Gastrocnemius medialis (tissue), 4 donors: ENCODE results near the gene MS4A4E. TPM values are rescaled to one million over a fixed set of nuclear protein-coding genes. Genes with fewer than 3 reads are reported as not detected.

Source experiments
- ATAC-seq, 2 donors: fragments of 150-250 bp; one replicate each; pipeline ENCODE4 v1.9.1; 2016
- DNase-seq, 2 donors: peaks; one replicate each; pipeline ENCODE4 v3.0.0-alpha.2; 2019
- H3K27ac ChIP-seq, 4 donors: fragments of 200-600 bp; sonication (generic); 1 replicate in 1 of 4; 2 replicates in 3 of 4; pipeline ENCODE4 v1.5.1; 2016 to 2018; ENCODE audit warnings: mild to moderate bottlenecking in 2 of 4, moderate library complexity in 1 of 4
- H3K27me3 ChIP-seq, 3 donors: fragments of 200-600 bp; sonication (generic) in 2 of 3; 1 replicate in 1 of 3; 2 replicates in 2 of 3; pipeline versions ENCODE4 v1.5.1 to v1.6.0; 2016 to 2019; ENCODE audit warnings: mild to moderate bottlenecking in 1 of 3, moderate library complexity in 1 of 3
- H3K36me3 ChIP-seq, 2 donors: fragments of 200-600 bp; sonication (generic) in 1 of 2; one replicate each; pipeline ENCODE4 v1.5.1; 2017 to 2018
- H3K4me1 ChIP-seq, 2 donors: fragments of 200-600 bp; sonication (generic) in 1 of 2; one replicate each; pipeline ENCODE4 v1.5.1; 2016 to 2017; ENCODE audit warnings: mild to moderate bottlenecking in 2 of 2
- H3K4me3 ChIP-seq, 4 donors: fragments of 200-600 bp; sonication (generic) in 3 of 4; 1 replicate in 1 of 4; 2 replicates in 3 of 4; pipeline ENCODE4 v1.5.1; 2016 to 2019; ENCODE audit warnings: mild to moderate bottlenecking in 2 of 4
- H3K9me3 ChIP-seq, 3 donors: fragments of 200-600 bp; sonication (generic) in 2 of 3; 1 replicate in 1 of 3; 2 replicates in 2 of 3; pipeline ENCODE4 v1.5.1; 2016 to 2019
- POLR2A ChIP-seq, 2 donors: fragments of 450-650 bp; IDR thresholded peaks; one replicate each; pipeline ENCODE4 v1.6.1; 2017; ENCODE audit warnings: antibody characterized with exemption in 2 of 2, mild to moderate bottlenecking in 2 of 2, moderate library complexity in 2 of 2
- in situ Hi-C, 4 donors: fragments of 200-750 bp; cut with MboI; loops; one replicate each; pipeline versions ENCODE4 v1.15.0 to v1.8.0; 2017; ENCODE audit warnings: low sequenced_read_pairs in 4 of 4
- intact Hi-C: fragments of 100-400 bp; cut with DNase I; formaldehyde crosslinking; loops from one replicate; pipeline ENCODE4 v1.15.1; 2023; ENCODE audit warnings: low total_unique reads
- total RNA-seq, 4 donors: library from RNA; depleted of rRNA; stranded (reverse); fragments of >200 nt; gene quantifications; one replicate each; pipeline versions ENCODE4 v1.1.0 to v1.2.3, GENCODE V29; 2016
- TF ChIP-seq, protein P1 (sequence below), 5 experiments: fragments of 450-650 bp in 3 of 5; fragments of 200-600 bp in 2 of 5; sonication (generic) in 2 of 5; IDR thresholded peaks in 4 of 5; conservative IDR thresholded peaks in 1 of 5; 1 replicate in 4 of 5; 2 replicates in 1 of 5; pipeline ENCODE4 v1.5.1; 2016 to 2019; ENCODE audit warnings: antibody characterized with exemption in 5 of 5, mild to moderate bottlenecking in 3 of 5, moderate library complexity in 3 of 5

The MS4A4E gene
- total RNA-seq, 4 donors from 2014 or later, result 2.8 TPM; not detected in 3

DNA sequence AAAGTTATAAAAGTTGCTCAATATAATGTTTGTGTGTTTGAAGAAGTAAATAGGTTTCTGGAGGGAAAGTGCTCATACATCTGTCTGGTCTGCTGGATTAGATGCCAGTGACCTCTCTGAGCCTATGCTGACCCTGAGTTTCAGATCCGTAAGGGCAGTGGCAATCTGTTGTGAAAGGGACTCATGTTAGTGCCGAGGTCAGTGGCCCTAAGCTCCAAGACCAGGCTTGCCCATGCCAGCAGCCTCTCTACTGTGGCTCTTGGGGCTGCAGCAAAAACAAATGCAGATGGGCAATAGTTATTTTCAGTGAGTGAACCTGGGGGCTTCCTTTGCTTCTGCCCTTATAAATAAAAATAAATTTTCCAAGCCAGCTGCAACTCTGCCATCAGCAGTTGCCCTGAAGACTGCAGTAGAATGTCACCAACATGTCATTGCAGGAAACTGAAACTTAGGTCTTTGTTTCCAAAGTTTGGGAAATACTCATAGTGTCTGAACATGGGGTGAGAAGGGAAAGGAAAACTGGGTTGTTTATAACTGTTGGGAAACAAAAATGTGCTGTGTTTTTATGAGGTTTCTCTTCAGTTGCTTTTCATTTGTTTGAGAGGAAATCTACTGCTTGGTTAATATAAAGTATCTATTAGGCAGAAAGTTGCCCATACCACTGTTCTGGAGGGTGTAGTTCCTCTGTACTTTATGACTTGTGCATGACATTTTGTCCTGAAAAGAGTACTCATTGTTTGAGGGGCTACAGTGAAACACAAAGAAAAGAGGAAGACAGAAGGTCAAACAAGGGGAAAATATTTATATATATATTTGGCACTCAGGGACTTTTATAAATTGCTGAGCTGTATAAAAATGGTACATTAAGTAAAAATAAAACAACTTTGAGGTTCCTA, 9.5 kb upstream of the MS4A4E start:
- DNase-seq (no peak), ATAC-seq (no peak)
- H3K9me3 ChIP-seq, result no peaks in the 10 kb centered on the region
- no peaks in the 10 kb centered on the region for H3K27me3 ChIP-seq
- intact Hi-C loops, result no loop called here
- in situ Hi-C loops, result no loop called here
- no peak overlapping the region for H3K4me3 ChIP-seq
- no peaks in the 10 kb centered on the region for H3K36me3 ChIP-seq
- no peaks in the 10 kb centered on the region for H3K4me1 ChIP-seq
- H3K27ac ChIP-seq, result no peak overlapping the region
- no peak for TF ChIP-seq POLR2A (IDR thresholded peaks at IDR 0.05)
- TF ChIP-seq, protein P1, sequence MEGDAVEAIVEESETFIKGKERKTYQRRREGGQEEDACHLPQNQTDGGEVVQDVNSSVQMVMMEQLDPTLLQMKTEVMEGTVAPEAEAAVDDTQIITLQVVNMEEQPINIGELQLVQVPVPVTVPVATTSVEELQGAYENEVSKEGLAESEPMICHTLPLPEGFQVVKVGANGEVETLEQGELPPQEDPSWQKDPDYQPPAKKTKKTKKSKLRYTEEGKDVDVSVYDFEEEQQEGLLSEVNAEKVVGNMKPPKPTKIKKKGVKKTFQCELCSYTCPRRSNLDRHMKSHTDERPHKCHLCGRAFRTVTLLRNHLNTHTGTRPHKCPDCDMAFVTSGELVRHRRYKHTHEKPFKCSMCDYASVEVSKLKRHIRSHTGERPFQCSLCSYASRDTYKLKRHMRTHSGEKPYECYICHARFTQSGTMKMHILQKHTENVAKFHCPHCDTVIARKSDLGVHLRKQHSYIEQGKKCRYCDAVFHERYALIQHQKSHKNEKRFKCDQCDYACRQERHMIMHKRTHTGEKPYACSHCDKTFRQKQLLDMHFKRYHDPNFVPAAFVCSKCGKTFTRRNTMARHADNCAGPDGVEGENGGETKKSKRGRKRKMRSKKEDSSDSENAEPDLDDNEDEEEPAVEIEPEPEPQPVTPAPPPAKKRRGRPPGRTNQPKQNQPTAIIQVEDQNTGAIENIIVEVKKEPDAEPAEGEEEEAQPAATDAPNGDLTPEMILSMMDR (IDR thresholded peaks at IDR 0.05 in 4 of 5, conservative IDR thresholded peaks at IDR 0.05 in 1 of 5), result no peak

DNA sequence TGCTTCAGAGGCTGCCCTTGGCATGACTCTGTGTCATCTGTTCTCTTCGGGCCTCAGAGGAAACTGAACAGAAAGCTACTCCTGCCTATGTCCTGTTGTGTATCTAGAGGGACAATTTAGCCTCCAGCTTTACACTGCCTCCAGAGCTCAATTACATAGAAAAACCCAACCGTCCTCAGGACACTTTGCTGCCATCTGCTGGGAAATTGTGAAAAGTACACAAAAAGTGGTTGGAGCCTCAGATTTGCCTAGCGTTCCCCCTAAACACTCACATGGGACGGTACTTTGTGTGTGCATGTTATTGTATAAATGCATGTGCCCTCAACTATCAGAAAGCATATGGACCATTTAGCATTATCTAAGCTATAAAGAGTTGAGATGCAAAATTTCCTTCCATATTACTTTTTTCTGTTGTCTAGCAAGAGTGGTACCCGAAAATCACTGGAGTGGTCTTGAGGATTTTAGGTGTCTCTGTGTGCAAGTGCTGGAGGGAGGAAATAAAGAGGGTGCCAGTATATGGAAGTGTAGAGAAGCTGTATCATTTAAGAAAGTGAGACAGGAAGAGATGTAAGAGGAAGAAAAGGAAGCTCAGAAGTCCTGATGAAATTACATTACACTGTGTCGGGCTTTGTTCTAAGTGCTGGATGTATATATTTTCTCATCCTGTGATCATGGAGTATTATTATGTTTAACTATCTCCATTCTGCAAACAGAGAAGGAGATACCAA, 8.7 kb upstream of the MS4A4E start:
- H3K4me3 ChIP-seq, result no peak overlapping the region
- intact Hi-C loops, result no loop called here
- H3K9me3 ChIP-seq, result no peaks in the 10 kb centered on the region
- ATAC-seq (no peak), DNase-seq (no peak)
- in situ Hi-C loops, result no loop called here
- no peaks in the 10 kb centered on the region for H3K36me3 ChIP-seq
- TF ChIP-seq, protein P1 (IDR thresholded peaks at IDR 0.05 in 4 of 5, conservative IDR thresholded peaks at IDR 0.05 in 1 of 5), result peak in 1 of 5 experiments; percentile 13
- no peak for TF ChIP-seq POLR2A (IDR thresholded peaks at IDR 0.05)
- no peaks in the 10 kb centered on the region for H3K4me1 ChIP-seq
- H3K27ac ChIP-seq, result no peak overlapping the region
- no peaks in the 10 kb centered on the region for H3K27me3 ChIP-seq

DNA sequence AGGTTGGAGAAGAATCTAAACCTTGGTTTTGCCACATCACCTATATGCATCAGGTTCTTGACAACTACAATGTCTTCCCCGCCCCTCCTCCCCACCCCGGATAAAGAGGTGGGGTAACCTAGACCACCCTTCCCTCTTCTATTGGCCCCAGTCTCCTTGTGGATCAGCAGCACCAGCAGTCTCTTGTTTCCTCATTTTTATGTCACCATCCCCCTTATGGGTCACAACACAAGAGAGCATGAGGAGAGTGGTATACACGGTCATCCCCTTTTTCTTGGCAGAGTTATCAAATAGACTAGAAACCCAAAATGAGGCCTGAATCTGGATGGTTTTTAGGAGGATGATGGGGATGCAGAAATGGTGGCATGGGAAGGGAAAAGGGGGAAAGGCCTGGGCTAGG, 1.2 kb downstream of the MS4A4E start:
- Histone ChIP-seq H3K36me3 (no peaks in the 10 kb centered on the region), H3K4me3 (no peak overlapping the region), H3K27ac (no peak overlapping the region), H3K4me1 (no peaks in the 10 kb centered on the region), H3K27me3 (no peaks in the 10 kb centered on the region), H3K9me3 (no peaks in the 10 kb centered on the region)
- ATAC-seq, result no peak
- intact Hi-C loops (no loop called here), in situ Hi-C loops (no loop called here)
- no peak for DNase-seq
- TF ChIP-seq, protein P1 (IDR thresholded peaks at IDR 0.05 in 4 of 5, conservative IDR thresholded peaks at IDR 0.05 in 1 of 5), result no peak
- no peak for TF ChIP-seq POLR2A (IDR thresholded peaks at IDR 0.05)

DNA sequence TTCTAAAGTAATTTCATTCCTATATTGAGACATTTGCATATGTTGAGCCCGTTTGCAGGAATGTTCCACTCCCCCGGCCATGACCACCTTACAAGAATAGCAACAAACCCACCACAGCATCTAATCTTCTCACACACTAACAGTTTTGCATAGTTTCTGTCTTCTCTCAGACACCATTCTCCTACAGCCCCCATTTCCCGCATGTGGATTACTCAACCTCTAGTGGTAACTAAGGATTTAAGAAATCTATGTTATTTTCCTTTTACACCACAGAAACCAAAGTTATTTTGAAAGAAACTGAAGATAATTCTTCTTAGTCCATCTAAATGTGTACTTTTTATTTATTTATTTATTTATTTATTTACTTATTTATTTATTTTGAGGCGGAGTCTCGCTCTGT, 2.3 kb downstream of the MS4A4E start:
- no peak overlapping the region for H3K27ac ChIP-seq
- in situ Hi-C loops, result no loop called here

More for the DNA sequence above, 2.3 kb downstream of the MS4A4E start:
- ATAC-seq (no peak), DNase-seq (no peak)
- H3K36me3 ChIP-seq, result no peaks in the 10 kb centered on the region
- H3K27me3 ChIP-seq, result no peaks in the 10 kb centered on the region
- TF ChIP-seq, protein P1 (IDR thresholded peaks at IDR 0.05 in 4 of 5, conservative IDR thresholded peaks at IDR 0.05 in 1 of 5), result no peak
- TF ChIP-seq POLR2A (IDR thresholded peaks at IDR 0.05), result no peak
- intact Hi-C loops, result no loop called here
- no peaks in the 10 kb centered on the region for H3K4me1 ChIP-seq
- no peaks in the 10 kb centered on the region for H3K9me3 ChIP-seq
- no peak overlapping the region for H3K4me3 ChIP-seq
